Activated CD4-positive, alpha-beta T cell treated with anti-CD3 and anti-CD28 coated beads, Interleukin-10, Interleukin-2, amounts not matched to agents 100 ng/mL and 50 ng/mL, durations not matched to agents 16 hours and 8 hours (primary cell): ENCODE data around the gene PTPRG.

Experiments
- DNase-seq: peaks from one replicate; pipeline ENCODE4 v3.0.0-alpha.2; 2020

Gene PTPRG

DNA sequence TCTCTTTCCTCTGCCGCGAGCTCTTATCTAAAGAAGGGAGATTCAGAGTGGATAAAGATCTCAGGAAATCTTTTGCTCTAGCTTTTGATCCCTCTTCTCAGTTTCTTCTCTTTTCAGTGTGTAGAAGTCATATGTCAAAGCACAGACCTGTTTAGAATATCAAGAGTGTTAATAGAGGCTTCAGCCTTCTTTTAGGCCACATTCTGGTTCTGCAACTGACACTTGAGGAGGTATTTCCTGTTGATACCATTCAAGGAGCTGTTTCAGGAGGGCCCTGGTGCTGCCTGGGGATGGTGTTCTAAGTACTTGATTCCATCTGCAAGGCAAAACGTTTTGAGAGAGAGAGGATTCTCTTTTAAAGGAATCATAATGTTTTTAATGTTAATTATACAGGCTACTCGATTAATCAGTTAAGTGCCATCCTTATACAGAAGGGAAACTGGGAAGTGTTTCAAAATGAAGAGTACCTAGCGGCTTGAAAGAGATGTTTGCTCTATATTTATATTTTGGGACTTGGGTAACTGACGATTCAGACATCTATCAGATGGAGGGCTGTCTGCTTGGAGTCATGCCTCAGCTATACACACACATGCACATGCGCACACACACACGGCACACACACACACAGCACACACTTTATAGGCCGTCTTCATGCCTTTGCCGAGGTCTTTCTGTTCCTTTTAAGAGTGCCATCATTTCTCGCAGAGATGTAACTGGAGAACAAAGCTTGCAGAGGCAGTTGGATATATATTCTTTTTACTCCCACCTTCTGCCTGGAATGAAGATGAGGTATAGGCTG, 313.9 kb downstream of the PTPRG start:
- no peak for DNase-seq

DNA sequence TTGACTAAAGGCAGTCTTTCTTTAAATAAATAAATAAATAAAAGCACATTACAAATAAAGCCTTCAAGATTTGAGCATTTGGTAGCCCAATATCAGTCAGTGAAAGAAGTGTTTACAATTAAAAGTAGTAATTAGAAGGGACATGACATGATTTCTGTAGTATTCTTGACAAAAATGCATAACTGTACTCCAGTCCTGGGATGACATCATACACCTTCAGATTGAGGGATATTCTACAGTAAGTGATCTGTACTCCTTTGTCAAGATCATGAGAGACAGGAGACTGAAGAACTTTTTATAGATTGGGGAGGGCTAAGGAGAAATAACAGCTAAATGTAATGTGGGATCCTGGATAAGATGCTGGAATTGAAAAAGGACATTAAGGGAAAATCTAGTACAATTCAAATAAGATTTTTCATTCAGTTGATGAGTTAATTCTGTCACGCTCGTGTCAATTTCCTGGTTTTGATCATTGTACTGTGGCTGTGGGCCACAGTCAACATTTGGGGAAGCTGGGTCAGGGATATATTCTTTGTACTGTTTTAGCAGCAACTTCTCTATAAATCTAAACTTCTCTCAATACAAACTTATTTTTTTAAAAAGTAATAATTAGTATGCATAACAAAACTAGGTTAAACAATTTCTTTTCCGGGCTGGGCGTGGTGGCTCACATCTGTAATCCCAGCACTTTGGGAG, 314.8 kb downstream of the PTPRG start:
- DNase-seq = no peak

DNA sequence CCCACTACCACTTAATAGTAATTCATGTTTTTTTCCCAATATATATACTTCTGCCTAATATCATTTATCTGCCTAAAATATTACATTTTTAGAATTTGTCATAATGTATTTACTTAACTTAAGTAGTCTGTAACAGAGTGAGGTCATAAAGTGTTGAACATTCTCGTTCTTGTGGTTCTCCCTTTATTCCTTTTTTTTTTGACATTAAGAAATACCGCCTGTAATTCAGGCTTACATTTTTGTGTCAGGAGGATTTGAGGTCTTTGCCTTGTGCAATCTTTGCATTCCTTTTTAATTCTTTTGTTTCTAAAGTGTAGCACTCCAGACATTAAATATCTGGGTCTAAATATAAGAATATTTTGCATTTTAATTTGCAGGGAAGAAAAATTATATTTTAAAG, 315.4 kb downstream of the PTPRG start:
- DNase-seq = no peak

DNA sequence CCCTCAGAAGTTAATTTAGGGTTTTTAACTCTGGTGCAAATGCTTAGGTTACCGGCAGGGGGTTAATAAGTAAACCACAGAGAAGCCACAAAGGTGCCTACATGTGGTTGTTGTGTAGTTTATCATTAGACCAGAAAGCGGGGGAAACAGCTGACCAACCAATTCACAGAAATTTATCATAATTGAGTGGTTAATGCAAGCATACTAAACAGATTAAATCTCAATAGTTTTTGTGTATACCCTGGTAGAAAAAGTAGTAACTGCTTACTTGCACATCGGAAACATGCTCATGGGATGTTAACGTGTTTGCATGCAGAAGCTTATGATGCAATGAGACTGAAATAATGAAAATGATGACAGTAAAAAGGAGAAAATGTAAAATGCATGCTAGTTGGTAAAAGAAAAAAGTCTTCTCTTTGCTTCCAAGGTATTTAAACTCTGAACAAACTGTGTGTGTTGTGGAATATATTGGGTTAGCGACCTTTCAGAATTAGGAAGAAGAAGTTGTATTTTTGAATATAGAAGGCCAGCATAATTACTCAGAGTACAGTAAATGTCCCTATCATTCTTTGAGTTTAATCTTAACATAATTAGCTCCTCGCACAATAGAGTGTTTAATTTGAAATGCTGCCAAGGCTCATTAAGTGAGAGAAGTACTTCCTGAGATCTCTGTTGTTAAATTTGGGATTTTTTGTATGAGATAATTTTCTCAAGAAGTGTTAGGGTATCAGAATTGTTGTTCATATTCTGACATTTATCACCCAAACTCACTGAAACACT, 316.2 kb downstream of the PTPRG start:
- no peak for DNase-seq

DNA sequence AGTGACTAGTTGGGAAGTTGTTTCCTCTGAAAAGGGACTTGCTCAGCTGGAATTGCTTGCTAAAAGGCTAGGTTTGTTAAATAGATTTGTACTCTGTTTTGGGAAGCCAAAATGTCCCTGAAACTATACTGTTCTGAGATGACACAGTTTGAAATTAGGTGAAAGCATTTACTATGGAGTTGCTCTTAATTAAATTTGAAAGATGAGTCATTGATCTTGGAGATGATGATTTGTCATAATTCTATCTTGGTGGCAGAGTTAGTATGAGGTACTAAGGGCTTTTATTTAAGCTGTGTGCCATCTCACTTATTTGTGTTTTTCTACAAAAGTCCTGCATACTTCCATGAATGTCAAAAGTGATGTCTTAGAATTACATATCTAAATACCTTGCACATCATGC, 320.9 kb downstream of the PTPRG start:
- no peak for DNase-seq

DNA sequence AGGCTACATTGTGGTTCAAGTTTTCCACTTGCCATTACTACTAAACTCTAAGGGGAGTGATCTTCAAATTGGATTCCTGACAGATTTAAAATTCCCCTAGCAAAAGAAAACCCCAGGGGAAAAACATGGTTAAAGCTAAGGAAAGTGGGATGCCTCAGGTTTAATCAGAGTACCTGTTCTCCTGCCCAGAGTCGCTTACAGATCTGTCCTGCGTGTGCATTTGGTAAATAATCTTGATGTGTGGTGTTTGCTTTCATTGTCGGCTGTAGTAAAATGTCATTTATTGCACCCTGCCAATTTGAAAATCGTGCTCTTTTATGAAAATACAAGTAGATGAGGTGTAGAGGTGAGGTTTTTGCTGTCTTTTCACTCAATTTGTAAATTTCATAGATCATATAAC, 323.4 kb downstream of the PTPRG start:
- no peak for DNase-seq

DNA sequence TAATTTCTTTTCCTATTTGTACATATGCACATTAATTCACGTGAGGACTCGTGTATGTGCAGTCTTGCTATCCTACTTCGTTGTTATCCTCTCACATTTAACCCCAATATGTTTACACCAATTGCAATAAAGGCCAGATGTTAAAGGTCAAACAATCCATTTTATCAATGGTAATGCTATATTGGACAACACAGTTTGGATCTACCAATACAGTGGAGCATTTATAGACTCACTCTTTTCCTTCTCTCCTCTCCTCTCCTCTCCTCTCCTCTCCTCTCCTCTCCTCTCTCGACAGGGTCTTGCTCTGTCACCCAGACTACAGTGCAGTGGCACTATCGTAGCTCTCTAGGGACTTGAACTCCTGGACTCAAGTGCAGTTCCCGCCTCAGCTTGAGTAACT, 324.0 kb downstream of the PTPRG start:
- no peak for DNase-seq

DNA sequence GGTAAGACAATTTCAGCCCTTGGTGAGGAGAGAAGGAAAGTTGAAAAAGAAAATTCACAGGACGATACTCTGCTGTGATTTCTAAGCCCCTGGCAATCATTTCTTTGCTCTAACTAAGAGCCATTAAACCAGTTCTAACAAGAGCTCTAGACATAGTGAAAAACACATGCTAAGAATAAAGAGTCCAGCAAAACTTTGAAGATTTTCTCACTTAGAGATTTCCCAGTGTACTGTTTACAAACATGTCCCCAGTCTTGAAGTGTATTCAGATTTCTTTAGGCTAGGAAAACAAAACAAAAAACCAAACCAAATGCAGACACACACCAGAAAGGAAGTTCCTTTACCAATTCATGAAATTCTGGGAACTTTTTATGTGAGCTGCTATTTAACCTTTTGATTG, 325.8 kb downstream of the PTPRG start:
- DNase-seq = no peak

DNA sequence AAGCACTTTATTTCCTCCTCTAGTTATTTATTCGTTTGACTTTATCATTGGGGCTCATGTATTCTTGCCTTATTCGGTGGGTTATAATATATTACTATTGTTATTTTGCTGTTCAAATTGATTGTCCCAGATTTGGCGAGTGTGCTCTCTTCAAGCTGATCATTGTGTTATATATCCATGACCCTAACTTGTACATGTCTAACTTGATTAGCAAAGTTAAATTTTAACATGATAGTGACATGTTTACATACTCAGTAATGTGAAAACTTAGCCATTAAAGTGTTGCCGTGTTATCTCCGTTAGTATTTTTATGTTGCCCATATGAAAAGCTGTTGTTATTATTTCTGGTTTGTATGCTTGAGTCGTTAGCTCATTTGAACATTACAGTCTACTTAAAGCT, 327.9 kb downstream of the PTPRG start:
- no peak for DNase-seq

DNA sequence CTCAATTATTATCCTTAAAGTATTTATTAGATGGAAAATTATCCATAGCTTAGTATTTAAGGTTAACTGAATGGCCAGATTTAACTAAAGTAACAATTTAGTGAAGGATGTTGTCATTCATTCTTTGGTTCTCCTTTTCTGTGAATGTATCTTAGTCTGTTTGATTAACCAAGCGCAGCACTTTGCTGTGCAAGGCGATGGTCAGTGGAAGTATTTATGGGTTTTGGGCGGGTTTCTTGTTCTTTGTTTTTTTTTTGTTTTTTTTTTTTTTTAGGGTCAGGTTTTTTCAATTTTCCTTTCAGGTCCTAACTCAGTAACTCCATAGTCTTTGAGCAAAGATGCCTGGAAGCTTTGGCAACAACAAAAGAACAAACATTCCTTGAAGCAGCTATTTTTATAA, 328.8 kb downstream of the PTPRG start:
- no peak for DNase-seq

DNA sequence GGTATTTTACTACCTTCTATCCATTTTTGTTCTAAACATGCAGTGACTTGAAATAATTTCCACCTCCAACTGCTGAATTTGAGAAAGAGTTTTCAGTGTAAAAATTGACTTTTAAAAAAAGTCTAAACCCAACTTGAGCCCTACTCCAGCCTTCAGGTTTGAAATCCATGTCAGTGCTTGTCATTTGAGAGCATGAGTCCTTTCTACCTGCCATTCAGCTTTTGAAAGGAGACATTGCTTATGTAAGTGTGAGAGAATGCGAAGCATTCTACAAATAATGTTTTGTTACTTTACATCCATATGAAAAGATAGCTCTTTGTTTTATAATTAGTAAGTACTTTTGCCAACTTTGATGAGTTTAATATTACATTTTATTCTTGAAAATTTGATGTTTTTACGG, 329.2 kb downstream of the PTPRG start:
- no peak for DNase-seq

DNA sequence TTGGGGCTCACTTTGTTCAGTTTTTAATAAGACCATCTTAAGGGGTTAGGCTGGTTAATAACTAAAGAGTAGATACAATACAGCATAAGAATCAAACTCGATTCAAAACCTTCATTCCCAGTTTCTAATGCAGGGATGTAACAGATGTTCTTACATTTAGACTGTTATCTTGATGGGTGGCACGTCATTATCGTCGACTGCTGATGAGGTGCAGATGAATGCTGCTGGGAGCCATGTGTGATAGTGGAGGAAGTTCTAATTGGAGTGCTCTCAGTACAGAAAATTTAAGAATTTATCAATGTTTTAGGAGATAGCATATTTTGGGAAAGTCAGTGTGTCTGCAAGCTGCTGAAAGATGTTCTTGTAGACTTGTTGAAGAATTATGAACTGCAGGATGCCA, 331.5 kb downstream of the PTPRG start:
- DNase-seq = no peak

DNA sequence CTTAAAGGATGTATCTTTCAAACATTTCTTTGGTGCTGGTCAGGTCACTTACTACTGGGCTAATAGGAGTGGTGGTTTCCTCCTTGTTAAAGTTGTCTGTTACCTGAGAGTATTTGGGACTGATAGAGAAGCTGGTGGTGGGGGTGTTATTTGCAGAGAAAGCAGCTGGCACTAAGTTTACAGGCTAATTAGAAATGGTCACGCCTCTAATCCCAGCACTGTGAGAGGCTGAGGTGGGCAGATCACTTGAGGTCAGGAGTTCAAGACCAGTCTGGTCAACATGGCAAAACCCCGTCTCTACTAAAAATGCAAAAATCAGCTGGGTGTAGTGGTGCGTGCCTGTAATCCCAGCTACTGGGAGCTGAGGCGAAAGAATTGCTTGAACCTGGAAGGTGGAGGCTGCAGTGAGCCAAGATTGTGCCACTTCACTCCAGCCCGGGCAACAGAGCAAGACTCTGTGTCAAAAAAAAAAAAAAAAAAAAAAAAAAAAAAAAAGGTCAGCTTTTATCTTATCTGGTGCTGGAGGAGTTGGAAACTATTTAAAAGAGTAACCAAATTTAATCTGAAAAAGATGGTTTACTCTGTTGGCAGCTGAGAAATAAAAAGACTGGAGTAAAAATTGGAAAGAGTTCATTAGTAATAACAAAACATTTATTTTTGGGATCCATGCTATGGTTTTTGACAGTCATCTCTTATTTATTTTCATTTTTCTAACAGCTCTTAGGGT, 332.6 kb downstream of the PTPRG start:
- no peak for DNase-seq

DNA sequence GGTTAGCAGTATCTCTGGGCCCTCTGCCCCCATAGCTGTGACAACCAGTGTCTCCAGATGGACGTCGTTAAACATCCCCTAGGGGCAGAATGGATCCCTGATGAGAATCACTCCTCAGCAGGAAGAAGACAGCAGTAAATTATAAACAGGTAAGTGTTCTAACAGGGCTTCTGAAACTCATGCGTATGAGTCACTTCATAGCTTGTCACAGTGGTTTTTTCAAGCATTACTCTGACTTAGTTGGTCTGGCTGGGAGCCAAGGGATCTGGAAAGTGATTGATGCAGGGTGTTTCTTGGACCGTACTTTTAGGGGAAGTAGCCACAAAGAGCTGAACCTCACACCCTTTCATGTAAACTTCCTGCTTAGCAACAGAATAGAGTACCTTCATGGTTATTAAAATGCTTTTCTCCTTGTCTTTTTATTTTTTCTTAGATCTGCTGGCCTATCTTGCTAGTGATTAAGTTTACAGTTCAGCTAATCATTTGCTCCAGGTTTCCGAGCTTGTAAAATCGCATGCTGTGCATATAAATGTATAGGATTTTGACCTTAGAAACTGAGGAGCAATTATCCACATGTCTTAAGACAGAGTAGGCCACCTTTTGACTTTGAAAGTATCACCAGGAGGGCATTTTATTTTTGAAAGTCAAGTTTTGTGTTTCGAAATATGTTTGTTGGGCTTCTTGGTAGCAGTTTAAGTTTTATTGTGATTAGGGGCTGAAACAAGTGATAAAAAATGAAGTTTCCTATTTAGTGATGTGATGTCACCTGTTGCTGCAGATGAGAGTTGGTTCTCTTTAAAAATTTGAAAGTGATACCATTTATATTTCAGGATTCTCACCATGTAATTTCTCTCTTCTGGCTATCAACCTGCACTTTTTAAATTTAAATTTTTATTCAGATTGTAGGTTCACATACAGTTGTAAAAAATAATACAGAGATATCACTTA, 333.9 kb downstream of the PTPRG start:
- DNase-seq = peak; percentile 64

DNA sequence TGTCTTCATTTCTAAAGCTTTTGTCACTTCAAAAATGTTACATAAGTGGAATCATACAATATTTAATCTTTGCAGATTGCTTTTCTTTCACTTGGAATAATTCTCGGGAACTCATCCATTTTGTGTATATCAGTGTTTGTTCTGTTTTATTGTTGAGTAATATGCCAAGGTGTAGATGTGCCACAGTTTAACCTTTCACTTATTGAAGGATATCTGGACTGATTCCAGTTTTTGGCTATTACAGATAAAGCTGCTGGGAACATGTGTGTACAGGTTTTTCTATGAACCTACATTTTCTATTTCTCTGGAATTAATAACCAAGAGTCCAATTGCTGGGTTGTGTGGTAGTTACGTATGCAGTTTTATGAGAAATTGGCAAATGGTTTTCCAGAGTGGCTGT, 334.9 kb downstream of the PTPRG start:
- no peak for DNase-seq

DNA sequence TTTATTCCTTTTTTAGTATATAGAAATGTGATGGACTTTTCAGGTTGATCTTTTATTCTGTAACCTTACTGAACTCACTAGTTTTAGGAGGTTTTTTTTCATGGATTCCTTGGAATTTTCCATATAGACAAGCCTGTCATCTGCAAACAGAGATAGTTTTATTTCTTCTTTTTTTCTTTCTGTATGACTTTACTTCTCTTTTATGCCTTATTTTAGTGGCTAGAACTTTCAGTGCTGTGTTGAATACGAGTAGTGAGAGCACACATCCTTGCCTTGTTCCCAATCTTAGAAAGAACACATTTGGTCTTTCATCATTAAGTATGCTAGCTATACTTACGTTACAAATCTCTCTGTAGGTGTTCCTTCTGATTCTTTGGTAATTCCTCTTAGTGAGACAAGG, 336.5 kb downstream of the PTPRG start:
- DNase-seq = no peak

DNA sequence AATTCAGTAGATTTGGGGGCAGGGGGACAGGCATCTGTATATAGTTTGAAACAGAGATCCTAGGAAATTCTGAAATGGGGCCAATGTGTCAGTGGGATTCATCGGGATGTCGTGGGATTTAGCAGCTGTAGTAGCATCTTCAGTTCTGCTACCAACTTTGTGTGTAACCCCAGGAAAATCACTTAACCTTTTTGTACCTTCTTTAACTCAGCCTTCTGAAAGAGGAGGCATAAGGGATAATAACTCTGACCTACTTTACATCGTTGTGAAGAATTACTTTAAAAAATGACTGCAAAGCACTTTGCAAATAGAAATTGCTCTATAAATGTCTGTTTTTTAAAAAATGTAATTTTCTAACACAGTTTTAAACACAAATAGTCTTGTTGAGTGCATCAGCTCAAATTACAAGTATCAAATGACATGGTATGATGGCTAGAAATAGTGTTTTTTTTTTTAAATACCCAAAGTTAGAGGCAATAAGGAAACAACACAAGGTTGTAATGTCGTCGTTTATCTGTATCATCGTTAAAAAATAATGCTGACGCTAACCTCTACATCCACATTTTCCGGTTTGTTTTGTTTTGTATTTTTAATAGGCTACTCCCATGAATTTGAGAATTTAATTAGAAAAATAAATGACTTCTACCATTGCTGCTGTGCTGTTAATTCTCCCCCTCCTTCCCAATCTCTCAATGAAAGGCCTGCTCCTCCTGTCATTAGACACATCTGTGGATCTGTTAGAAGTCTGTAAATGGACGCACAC, 338.5 kb downstream of the PTPRG start:
- DNase-seq = no peak

DNA sequence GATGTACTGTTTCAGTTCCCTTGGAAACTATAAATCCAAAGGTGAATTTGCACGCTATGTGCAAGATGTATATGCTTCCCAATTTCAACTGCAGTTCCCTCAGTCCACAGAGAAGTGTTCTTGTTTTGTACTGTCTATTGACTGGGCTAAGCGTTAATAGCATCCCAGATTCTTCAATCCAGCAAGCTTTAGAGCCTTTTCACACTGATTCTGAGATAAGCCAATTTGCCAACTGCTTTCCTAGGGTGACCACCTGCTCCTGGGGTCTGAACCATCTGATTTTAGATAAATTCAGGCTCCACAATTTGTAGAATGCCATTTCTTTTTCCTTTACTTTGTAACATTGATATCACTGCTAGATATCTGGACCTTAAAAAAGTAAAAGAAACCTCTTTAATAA, 340.1 kb downstream of the PTPRG start:
- no peak for DNase-seq

DNA sequence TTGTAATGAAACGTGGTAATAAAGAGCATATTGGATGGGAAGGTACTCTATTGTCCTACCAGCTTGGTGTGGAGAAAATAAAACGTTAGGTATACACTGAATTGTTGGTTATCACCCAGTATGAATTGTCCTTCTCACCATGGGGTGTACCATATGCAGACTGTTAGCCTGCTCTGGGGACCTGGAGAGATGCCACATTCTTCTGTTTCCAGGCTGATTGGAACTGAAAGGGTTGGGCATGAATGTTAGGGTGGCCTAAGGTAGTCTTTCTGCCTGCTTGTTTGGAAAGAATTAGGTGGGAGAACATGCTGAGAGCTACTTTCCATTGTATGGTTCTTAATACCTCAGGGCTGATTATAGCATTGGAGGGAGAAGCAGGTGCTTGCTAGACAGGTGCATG, 340.6 kb downstream of the PTPRG start:
- DNase-seq = no peak

DNA sequence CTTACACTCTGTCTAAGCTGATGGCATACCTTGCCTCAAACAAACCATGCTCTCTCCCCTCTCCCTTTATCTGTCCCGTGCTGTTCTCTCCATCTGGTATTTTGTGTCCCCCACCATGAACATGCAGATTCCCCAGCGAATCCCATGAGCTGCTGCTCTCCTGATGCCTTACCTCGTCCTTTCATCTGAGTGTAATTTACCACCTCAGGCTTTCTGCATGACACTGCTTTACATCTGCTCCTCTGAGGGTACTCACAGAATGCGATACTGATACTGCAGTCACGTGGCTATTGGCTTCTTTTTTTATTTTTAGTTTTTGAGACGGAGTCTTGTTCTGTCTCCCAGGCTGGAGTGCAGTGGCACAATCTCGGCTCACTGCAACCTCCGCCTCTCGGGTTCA, 341.7 kb downstream of the PTPRG start:
- DNase-seq = no peak

DNA sequence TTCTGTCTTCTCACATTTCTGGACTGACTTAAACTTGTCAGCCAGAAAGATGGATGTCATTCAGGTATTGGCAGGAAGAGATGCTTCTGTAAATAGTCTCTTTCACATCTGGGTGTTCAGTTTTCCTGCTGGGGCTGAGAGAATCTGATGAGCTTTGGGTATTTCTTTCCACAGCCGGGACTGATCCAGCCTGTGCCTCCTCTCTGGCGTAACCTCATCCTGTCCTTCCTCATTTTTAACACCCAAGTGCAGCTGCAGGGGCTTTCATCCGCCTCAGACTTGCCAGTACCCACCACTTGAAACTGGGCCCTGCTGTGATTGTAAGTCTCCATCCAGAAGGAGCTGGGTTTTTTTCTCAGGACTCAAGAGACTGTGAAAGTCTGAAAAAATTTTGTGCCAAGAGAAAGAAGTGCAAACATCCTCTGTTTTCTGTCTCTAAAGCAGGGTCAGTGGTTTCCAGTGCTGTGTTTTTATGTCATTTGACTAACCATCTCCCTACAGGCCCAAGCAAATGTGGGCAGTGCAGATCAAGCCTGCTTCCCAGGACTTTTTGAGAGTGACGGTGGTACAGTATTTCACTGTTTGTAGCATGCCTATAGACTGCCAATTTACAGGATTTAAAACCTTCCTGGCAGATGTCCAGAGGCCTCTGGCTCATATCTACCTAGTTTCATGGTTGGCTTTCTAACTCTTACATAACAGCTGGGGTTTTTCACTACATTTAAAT, 342.7 kb downstream of the PTPRG start:
- DNase-seq = no peak
